ENCODE results near the gene ISX. TPM values are rescaled to one million over a fixed set of nuclear protein-coding genes. Genes with fewer than 3 reads are reported as not detected.

The ISX gene
- total and polyA plus RNA-seq, 2 donors (not counting 1 experiment from before 2014, with no cell fraction given): not detected

GRCh38 chr22:35034963-35035362 lies 31.0 kb upstream of the ISX start:
- Mint-ChIP-seq H3K4me3 (no peak overlapping the region), H3K4me1 (no peaks in the 10 kb centered on the region), H3K9me3 (ENCODE audit: insufficient read depth) (no peaks in the 10 kb centered on the region), H3K27ac (no peak overlapping the region), H3K27me3 (peaks cover 19% of the 10 kb centered on the region)
- no peaks in the 10 kb centered on the region for H3K4me1 ChIP-seq (ENCODE audit: control insufficient read depth in 2 of 2, insufficient read depth in 2 of 2, low read length in 2 of 2)
- H2AFZ ChIP-seq (ENCODE audit: insufficient read depth, low read depth, low read length, poor library complexity, severe bottlenecking): no peak overlapping the region
- intact Hi-C loops (cut with micrococcal nuclease): no loop called here
- ATAC-seq (ENCODE audit: low read depth) (no peak), DNase-seq (no peak)
- TF ChIP-seq CTCF (IDR thresholded peaks at IDR 0.05) (no peak), EZH2 (IDR thresholded peaks at IDR 0.05; ENCODE audit: borderline replicate concordance, insufficient read depth, low read depth, low read length, poor library complexity, severe bottlenecking) (no peak)
- H3K9me3 ChIP-seq (ENCODE audit: control extremely low read depth in 1 of 3, control insufficient read depth in 2 of 3, insufficient read depth in 1 of 3, low read length in 2 of 3): no peaks in the 10 kb centered on the region
- H3K9ac ChIP-seq (ENCODE audit: low read length): no peak overlapping the region
- 60% methylated on average over 3 of the region's 3 CpGs for WGBS (ENCODE audit: insufficient coverage)
- no peaks in the 10 kb centered on the region for H4K20me1 ChIP-seq (ENCODE audit: control insufficient read depth, insufficient read depth, low read length, poor library complexity, severe bottlenecking)
- no peak overlapping the region for H3K27ac ChIP-seq (ENCODE audit: low read length in 2 of 2)
- POLR2A ChIA-PET: no interaction called here
- no peaks in the 10 kb centered on the region for H3K36me3 ChIP-seq (replicated peaks in 1 of 2; ENCODE audit: control extremely low read depth in 1 of 2, control insufficient read depth in 1 of 2, extremely low read depth in 1 of 2, insufficient read depth in 2 of 2, low read length in 1 of 2)
- H3K4me3 ChIP-seq (ENCODE audit: control extremely low read depth in 1 of 5, extremely low read depth in 1 of 5, insufficient read depth in 1 of 5, low read depth in 2 of 5, low read length in 4 of 5): no peak overlapping the region
- CTCF ChIA-PET: interaction anchor here (0.7 kb wide), 1 partner anchor 11 kb away, joined by 3 read pairs; no protein-coding TSS in a partner anchor
- H3K27me3 ChIP-seq (replicated peaks in 1 of 4; ENCODE audit: control extremely low read depth in 1 of 4, control insufficient read depth in 3 of 4, insufficient read depth in 4 of 4, low read length in 3 of 4): peaks cover 0 to 10% (median 2%) of the 10 kb centered on the region in 4 experiments
- no peaks in the 10 kb centered on the region for H3K79me2 ChIP-seq (ENCODE audit: control insufficient read depth, insufficient read depth, low read length)
- H3K4me2 ChIP-seq (replicated peaks; ENCODE audit: low read depth, low read length, poor library complexity, severe bottlenecking): no peak overlapping the region

- Histone ChIP-seq H3K36me3 (replicated peaks in 1 of 2; ENCODE audit: control extremely low read depth in 1 of 2, control insufficient read depth in 1 of 2, extremely low read depth in 1 of 2, insufficient read depth in 2 of 2, low read length in 1 of 2) (no peaks in the 10 kb centered on the region), H3K4me3 (ENCODE audit: control extremely low read depth in 1 of 5, extremely low read depth in 1 of 5, insufficient read depth in 1 of 5, low read depth in 2 of 5, low read length in 4 of 5) (no peak overlapping the region), H3K4me1 (ENCODE audit: control insufficient read depth in 2 of 2, insufficient read depth in 2 of 2, low read length in 2 of 2) (no peaks in the 10 kb centered on the region), H3K4me2 (replicated peaks; ENCODE audit: low read depth, low read length, poor library complexity, severe bottlenecking) (no peak overlapping the region), H3K9ac (ENCODE audit: low read length) (no peak overlapping the region), H3K27me3 (replicated peaks in 1 of 4; ENCODE audit: control extremely low read depth in 1 of 4, control insufficient read depth in 3 of 4, insufficient read depth in 4 of 4, low read length in 3 of 4) (peaks cover 0 to 7% (median 2%) of the 10 kb centered on the region in 4 experiments), H3K79me2 (ENCODE audit: control insufficient read depth, insufficient read depth, low read length) (no peaks in the 10 kb centered on the region), H3K9me3 (ENCODE audit: control extremely low read depth in 1 of 3, control insufficient read depth in 2 of 3, insufficient read depth in 1 of 3, low read length in 2 of 3) (no peaks in the 10 kb centered on the region), H4K20me1 (ENCODE audit: control insufficient read depth, insufficient read depth, low read length, poor library complexity, severe bottlenecking) (no peaks in the 10 kb centered on the region), H2AFZ (ENCODE audit: insufficient read depth, low read depth, low read length, poor library complexity, severe bottlenecking) (no peak overlapping the region), H3K27ac (ENCODE audit: low read length in 2 of 2) (no peak overlapping the region)
- peaks cover 16% of the 10 kb centered on the region for H3K27me3 Mint-ChIP-seq
- TF ChIP-seq EZH2 (IDR thresholded peaks at IDR 0.05; ENCODE audit: borderline replicate concordance, insufficient read depth, low read depth, low read length, poor library complexity, severe bottlenecking): no peak
- no peak for TF ChIP-seq CTCF (IDR thresholded peaks at IDR 0.05)
- no peak for DNase-seq
- no peak overlapping the region for H3K4me3 Mint-ChIP-seq
- 58% methylated on average over 4 of the region's 4 CpGs for WGBS (ENCODE audit: insufficient coverage)
- no peak overlapping the region for H3K27ac Mint-ChIP-seq
- intact Hi-C loops (cut with micrococcal nuclease): no loop called here
- H3K4me1 Mint-ChIP-seq: no peaks in the 10 kb centered on the region
- no peaks in the 10 kb centered on the region for H3K9me3 Mint-ChIP-seq (ENCODE audit: insufficient read depth)
- ATAC-seq (ENCODE audit: low read depth): no peak
- POLR2A ChIA-PET: no interaction called here
- CTCF ChIA-PET: no interaction called here
These were observed 28.9 kb upstream of the ISX start for GRCh38 chr22:35037089-35037488.
